GM19099 (cell line): Measurements from ENCODE around the gene SLC22A6.

ENCODE experiments used
- POLR2A ChIP-seq: IDR thresholded peaks from 3 replicates; pipeline ENCODE4 v1.6.1; 2011; ENCODE audit warnings: low read depth; ENCODE audit not compliant: insufficient read length; ENCODE audit errors: extremely low read depth

The SLC22A6 gene

GRCh38 chr11:62959422-62959980, 25.3 kb downstream of the SLC22A6 start:
- no peak for TF ChIP-seq POLR2A

- no peak for TF ChIP-seq POLR2A
These were observed 26.0 kb downstream of the SLC22A6 start for GRCh38 chr11:62958547-62959421.

- no peak for TF ChIP-seq POLR2A
These were observed 27.6 kb downstream of the SLC22A6 start for GRCh38 chr11:62957147-62957546.

- no peak for TF ChIP-seq POLR2A
These were observed 30.3 kb downstream of the SLC22A6 start for GRCh38 chr11:62954478-62954877.

- TF ChIP-seq POLR2A = no peak
These were observed 31.0 kb downstream of the SLC22A6 start for GRCh38 chr11:62953811-62954210.

GRCh38 chr11:62948765-62949320, 35.9 kb downstream of the SLC22A6 start:
- TF ChIP-seq POLR2A = no peak

- TF ChIP-seq POLR2A = no peak
These were observed 50.3 kb downstream of the SLC22A6 start for GRCh38 chr11:62934496-62934785.

- no peak for TF ChIP-seq POLR2A
These were observed 50.8 kb downstream of the SLC22A6 start for GRCh38 chr11:62933750-62934495.

GRCh38 chr11:62933285-62933684, 51.5 kb downstream of the SLC22A6 start:
- TF ChIP-seq POLR2A = no peak

GRCh38 chr11:62931499-62932278, 53.1 kb downstream of the SLC22A6 start:
- TF ChIP-seq POLR2A = no peak

GRCh38 chr11:62930666-62931065, 54.1 kb downstream of the SLC22A6 start:
- TF ChIP-seq POLR2A = no peak

GRCh38 chr11:62930157-62930556, 54.6 kb downstream of the SLC22A6 start:
- TF ChIP-seq POLR2A = no peak

GRCh38 chr11:62928011-62928410, 56.8 kb downstream of the SLC22A6 start:
- TF ChIP-seq POLR2A = no peak

- no peak for TF ChIP-seq POLR2A
These were observed 57.9 kb downstream of the SLC22A6 start for GRCh38 chr11:62926680-62927455.
